LNCAP (cell line): ENCODE results near the gene SCYGR5.

Source experiments
- TF ChIP-seq, protein P1 (sequence below): fragments of 450-650 bp; IDR thresholded peaks from 2 replicates; pipeline ENCODE4 v1.5.1; 2017; ENCODE audit warnings: mild to moderate bottlenecking

SCYGR5 gene

DNA sequence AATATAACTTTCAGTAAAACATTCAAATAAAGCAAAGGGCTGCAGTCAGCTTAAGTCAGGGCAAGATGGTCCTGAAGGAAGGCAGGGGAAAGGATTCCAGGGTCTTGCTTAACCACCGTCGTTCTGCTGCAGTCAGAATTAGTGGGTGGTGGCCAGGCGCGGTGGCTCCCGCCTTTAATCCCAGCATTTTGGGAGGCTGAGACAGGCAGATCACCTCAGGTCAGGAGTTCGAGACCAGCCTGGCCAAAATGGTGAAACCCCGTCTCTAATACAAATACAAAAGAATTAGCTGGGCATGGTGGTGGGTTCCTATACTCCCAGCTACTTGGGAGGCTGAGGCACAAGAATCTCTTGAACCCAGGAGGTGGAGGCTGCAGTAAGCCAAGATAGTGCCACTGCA, 44.4 kb downstream of the SCYGR5 start:
- TF ChIP-seq, protein P1, sequence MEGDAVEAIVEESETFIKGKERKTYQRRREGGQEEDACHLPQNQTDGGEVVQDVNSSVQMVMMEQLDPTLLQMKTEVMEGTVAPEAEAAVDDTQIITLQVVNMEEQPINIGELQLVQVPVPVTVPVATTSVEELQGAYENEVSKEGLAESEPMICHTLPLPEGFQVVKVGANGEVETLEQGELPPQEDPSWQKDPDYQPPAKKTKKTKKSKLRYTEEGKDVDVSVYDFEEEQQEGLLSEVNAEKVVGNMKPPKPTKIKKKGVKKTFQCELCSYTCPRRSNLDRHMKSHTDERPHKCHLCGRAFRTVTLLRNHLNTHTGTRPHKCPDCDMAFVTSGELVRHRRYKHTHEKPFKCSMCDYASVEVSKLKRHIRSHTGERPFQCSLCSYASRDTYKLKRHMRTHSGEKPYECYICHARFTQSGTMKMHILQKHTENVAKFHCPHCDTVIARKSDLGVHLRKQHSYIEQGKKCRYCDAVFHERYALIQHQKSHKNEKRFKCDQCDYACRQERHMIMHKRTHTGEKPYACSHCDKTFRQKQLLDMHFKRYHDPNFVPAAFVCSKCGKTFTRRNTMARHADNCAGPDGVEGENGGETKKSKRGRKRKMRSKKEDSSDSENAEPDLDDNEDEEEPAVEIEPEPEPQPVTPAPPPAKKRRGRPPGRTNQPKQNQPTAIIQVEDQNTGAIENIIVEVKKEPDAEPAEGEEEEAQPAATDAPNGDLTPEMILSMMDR = no peak

DNA sequence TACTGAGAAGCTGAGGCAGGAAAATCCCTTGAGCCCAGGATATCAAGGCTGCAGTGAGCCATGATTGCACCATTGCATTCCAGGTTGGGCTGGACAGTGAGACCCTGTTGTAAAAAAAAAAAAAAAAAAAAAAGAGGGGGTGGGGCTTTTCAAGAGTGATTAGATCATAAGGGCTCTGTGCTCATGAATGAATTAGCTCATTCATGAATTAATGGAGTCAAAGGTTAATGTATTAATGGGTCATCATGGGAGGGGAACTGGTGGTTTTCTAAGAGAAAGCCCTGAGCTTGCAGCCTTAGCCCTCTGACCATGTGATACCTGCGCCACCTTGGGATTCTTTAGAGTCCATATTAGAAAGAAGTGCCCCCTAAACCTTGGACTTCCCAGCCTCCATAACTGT, 46.7 kb downstream of the SCYGR5 start:
- TF ChIP-seq, protein P1 = no peak

DNA sequence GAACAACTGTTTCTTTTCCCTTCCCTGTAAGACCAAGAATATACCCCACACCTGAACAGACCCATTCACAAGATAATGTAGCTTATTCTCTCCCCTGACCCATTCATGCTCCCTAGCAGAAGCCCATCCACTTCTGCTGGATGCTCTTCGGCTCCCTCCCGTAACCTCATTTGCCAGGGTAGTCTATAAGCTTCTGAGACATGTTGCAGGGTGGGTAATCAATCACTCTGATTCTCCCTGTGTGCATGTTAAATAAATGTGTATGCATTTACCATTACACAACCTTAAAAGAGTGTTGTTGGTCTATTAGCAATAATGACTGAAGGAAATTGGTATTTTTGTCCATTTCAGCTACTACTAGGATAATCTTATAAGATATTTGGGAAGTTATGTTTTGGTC, 49.9 kb downstream of the SCYGR5 start:
- TF ChIP-seq, protein P1 = no peak
